Ovary (tissue), 3 donors: ENCODE data around the gene TRAF3.

ENCODE experiments used
- CTCF ChIP-seq, 3 donors: fragments of 450-650 bp in 2 of 3; fragments of 200-600 bp in 1 of 3; IDR thresholded peaks; one replicate each; pipeline versions ENCODE4 v1.5.1 to v1.8.0; 2016 to 2022; ENCODE audit warnings: antibody characterized with exemption in 3 of 3, mild to moderate bottlenecking in 1 of 3
- EP300 ChIP-seq: sonication (generic); formaldehyde crosslinking; IDR thresholded peaks from one replicate; pipeline ENCODE4 v1.6.1; 2017; ENCODE audit warnings: antibody characterized with exemption
- donor health status: DM: no; HTN: no; CAD: no.

GRCh38 chr14:102922490-102923200, 145.4 kb downstream of the TRAF3 start, which contains the start of gene AMN:
- TF ChIP-seq CTCF (IDR thresholded peaks at IDR 0.05) = no peak
- no peak for TF ChIP-seq EP300
